GM19099 (cell line): Measurements from ENCODE around the gene CXCL1.

ENCODE experiments used
- POLR2A ChIP-seq: IDR thresholded peaks from 3 replicates; pipeline ENCODE4 v1.6.1; 2011; ENCODE audit warnings: low read depth; ENCODE audit not compliant: insufficient read length; ENCODE audit errors: extremely low read depth

CXCL1 gene

GRCh38 chr4:73865431-73866096, 3.6 kb upstream of the CXCL1 start:
- TF ChIP-seq POLR2A, result no peak

GRCh38 chr4:73866246-73866645, 2.9 kb upstream of the CXCL1 start:
- no peak for TF ChIP-seq POLR2A

- no peak for TF ChIP-seq POLR2A
Measured at GRCh38 chr4:73867783-73868182, 1.4 kb upstream of the CXCL1 start.

- no peak for TF ChIP-seq POLR2A
Measured at GRCh38 chr4:73868206-73869129, 725 bp upstream of the CXCL1 start.

GRCh38 chr4:73870260-73870659, 1.1 kb downstream of the CXCL1 start:
- TF ChIP-seq POLR2A, result no peak

- TF ChIP-seq POLR2A, result no peak
Measured at GRCh38 chr4:73870768-73871167, 1.6 kb downstream of the CXCL1 start.

GRCh38 chr4:73871511-73872310, 2.5 kb downstream of the CXCL1 start:
- TF ChIP-seq POLR2A, result no peak

GRCh38 chr4:73872316-73873108, 3.3 kb downstream of the CXCL1 start:
- no peak for TF ChIP-seq POLR2A

GRCh38 chr4:73874386-73874785, 5.2 kb downstream of the CXCL1 start:
- TF ChIP-seq POLR2A, result no peak

- no peak for TF ChIP-seq POLR2A
Measured at GRCh38 chr4:73875401-73875800, 6.2 kb downstream of the CXCL1 start.

GRCh38 chr4:73883306-73883705, 14.1 kb downstream of the CXCL1 start:
- TF ChIP-seq POLR2A, result no peak

GRCh38 chr4:73885574-73886267, 16.5 kb downstream of the CXCL1 start:
- no peak for TF ChIP-seq POLR2A

- TF ChIP-seq POLR2A, result no peak
Measured at GRCh38 chr4:73891326-73891725, 22.1 kb downstream of the CXCL1 start.
